HG02973 (cell line): ENCODE measurements around the gene SHC3.

ENCODE experiments used
- ATAC-seq: cut with Tn5 transposase; IDR thresholded peaks from one replicate; pipeline ENCODE4 v1.9.1; 2021; ENCODE audit warnings: moderate library complexity; ENCODE audit not compliant: unreplicated experiment

The SHC3 gene

DNA sequence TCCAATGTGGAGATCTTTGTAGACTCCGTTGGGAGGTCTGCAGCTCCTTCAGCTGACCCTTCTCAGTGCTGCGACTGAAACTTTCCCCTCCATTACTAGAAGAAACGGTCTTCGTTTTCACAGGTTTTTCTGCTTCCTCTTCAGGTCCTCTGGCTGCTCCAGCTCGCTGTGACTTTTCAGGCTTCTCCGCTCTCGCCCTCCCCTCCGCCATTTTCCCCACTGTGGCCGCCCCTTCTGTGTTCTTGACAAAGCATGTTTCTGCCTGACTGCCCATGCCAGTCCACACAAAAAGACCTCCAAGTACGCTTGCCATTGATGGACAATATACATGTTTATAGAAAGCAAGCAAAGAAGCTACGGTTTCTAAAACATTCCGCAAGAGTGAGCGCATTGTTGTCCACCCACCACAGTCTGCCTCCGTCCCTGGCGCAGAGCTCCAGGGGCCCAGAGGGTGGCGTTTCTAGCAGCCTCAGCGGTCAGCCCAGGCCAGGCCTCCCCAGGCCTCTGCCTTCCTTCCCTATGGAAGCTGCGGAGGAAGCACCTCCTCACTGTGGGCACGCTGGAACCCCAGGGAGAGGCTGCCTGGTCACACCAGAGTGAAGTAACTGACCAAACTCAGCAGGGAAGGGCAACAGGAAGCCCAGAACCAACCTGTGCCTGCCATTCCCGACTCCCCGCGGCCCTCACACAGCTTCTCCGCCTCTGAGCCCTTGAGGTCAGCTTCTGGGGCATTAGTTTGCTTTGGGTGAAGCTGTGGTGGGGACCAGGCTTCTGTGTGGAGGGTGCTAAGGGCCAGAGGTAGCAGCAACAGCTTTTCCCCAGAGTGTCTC lies 207.3 kb downstream of the SHC3 start:
- ATAC-seq: no peak

DNA sequence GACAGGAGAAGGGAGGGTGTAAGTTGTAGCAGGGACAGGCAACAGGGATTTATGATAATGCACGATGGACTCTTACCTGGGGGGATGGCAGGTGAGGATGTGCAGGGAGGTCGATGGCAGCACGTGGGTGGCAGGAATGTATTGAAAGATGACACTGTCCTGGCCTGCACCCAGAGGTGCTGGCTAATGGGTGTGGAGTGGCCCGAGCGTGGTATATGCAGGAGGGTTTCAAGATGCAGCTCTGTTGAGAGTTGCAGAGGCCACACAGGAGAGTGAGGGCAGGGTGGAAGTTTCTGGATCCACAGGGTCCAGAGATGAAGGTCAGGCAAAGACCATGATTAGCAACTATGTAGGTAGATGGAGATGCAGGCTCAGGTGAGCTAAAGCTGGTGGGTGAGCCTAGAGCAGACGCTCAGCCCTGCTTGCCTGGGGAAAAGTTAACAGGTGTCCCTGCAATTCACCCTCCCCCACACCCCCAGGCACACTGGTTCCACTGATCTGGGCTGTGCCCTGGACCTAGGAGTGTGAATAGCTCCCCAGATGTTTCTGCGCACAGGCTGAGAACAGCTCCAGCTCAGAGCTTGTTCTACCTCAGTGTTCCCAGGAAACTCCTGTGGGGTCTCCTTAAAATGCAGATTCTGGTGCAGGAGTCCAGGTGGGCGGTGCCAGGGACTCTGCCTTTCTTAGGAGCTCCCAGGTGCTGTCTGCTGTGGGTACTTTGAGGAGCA lies 208.8 kb downstream of the SHC3 start:
- no peak for ATAC-seq

GRCh38 chr9:88968799-88969198 lies 209.8 kb downstream of the SHC3 start:
- no peak for ATAC-seq

GRCh38 chr9:88966894-88967676 lies 211.5 kb downstream of the SHC3 start:
- no peak for ATAC-seq

GRCh38 chr9:88965473-88965872 lies 213.1 kb downstream of the SHC3 start:
- no peak for ATAC-seq

DNA sequence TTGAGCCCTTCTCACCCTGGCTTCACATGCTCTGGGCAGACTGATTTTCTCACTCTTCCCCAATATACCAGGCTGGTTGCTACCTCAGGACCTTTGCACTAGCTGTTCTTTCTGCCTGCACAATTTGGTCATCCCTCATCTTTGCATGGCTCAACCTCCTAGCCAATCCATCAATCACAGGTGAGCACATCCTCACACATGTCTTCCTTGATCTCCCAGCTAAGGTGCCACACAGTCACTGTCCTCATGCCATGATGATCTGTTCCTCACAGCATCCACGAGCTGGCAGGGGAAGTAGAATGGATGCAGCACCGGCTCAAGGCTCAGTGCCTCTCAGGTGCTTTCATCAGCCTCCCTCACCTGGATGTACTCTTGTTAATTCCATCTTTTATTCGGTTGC lies 218.0 kb downstream of the SHC3 start:
- ATAC-seq: no peak

DNA sequence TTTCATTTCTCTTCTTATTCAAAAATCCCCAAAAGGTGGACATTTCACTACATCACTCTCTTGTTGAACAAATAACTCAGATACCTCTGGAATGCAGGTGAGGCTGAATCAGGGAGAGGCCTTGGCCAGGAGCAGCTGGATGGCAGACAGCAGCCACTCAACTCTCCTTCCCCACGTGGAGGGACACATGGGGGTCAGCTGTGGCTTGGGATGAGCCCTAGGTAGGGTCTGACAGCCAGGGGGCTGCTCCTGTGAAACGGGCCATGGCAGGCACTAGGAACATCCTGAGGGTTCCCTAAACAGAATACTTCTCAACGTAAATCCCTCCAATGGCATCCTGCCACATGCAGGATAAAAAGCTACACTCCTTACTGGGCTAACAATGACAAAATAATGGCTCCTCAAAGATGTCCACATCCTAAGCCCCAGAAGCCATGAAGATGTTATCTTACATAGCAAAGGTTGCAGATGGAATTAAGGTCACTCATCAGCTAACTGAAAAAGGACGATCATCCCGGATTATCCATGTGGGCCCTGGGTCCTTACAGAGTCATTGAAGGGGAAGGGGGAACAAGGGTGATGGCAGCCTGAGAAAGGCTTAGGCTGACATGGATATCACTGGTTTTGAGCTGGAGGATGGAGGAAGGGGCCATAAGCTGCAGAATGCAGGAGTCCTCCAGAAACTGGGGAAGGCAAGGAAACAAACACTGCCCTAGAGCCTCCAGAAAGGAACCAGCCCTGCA lies 218.7 kb downstream of the SHC3 start:
- ATAC-seq: no peak

DNA sequence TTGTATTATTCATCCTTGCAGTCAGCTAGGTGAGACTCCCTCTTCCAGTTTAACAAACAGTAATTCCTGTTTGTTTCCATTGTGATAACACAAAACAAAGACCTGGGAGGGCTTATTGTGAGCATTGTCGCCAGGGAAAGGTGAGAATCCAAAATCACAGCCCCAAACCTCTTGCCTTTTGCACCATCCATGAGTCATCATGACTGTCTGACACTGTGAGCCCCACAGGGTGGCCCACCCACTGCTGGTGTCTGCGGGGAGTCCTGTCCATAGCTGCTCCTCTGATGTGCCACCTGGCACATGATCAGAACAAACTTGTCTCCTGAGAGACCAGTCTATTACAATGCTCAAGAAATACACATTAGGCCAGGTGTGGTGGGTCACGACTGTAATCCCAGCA lies 221.1 kb downstream of the SHC3 start:
- ATAC-seq: no peak
